ENCODE measurements around the gene OCA2. TPM values are rescaled to one million over a fixed set of nuclear protein-coding genes. Genes with fewer than 3 reads are reported as not detected.

Gene OCA2
- total and polyA plus RNA-seq, 2 experiments from 2014 or later = not detected

DNA sequence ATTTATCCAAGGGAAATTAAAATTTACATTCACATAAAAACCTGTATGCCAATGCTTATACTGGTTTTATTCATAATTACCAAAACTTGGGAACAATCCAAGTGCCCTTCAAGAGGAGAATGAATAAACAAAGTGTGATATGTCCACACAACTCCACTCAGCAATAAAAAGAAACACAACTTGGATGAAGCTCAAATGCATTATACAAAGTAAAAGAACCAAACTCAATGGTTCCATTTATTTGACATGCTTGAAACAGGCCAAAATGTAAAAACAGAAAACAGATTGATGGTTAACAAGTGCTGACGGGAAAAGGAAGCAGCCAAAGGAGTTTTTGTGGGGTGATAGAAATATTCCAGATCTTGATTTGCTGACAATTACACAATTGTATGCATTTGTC lies 23.5 kb downstream of the OCA2 start:
- H3K4me1 ChIP-seq (ENCODE audit: insufficient read depth) = no peaks in the 10 kb centered on the region
- no peak overlapping the region for H3K27ac ChIP-seq
- H2AFZ ChIP-seq = no peak overlapping the region
- H3K27me3 ChIP-seq (replicated peaks; ENCODE audit: insufficient read depth) = 0 out of 2 replicates have a peak, but pooled peaks cover 6% of the 10 kb centered on the region
- DNase-seq = no peak
- no peaks in the 10 kb centered on the region for H3K36me3 ChIP-seq (ENCODE audit: low read depth)
- no peaks in the 10 kb centered on the region for H3K79me2 ChIP-seq (ENCODE audit: insufficient read depth)
- TF ChIP-seq EZH2 (IDR thresholded peaks at IDR 0.05; ENCODE audit: insufficient read depth, poor library complexity, severe bottlenecking) = no peak
- TF ChIP-seq EZH2phosphoT487 (IDR thresholded peaks at IDR 0.05; ENCODE audit: insufficient read depth, low read depth) = no peak
- no peaks in the 10 kb centered on the region for H3K9me2 ChIP-seq (ENCODE audit: insufficient read depth)
- H4K20me1 ChIP-seq (ENCODE audit: insufficient read depth) = no peaks in the 10 kb centered on the region
- H3K4me3 ChIP-seq = no peak overlapping the region
- no peak overlapping the region for H3K4me2 ChIP-seq (ENCODE audit: unreplicated experiment)
- in situ Hi-C loops (cut with MboI) = no loop called here
- H3K9ac ChIP-seq = no peak overlapping the region
- no peaks in the 10 kb centered on the region for H3F3A ChIP-seq (ENCODE audit: insufficient read depth)
- no peaks in the 10 kb centered on the region for H3K9me3 ChIP-seq (ENCODE audit: low read depth)
- WGBS, 2 experiments (ENCODE audit: low coverage in 1 of 2, low lambda C conversion rate in 2 of 2, missing lambda C conversion rate in 2 of 2) = 39 to 62% methylated on average over 1 of the region's 1 CpG

DNA sequence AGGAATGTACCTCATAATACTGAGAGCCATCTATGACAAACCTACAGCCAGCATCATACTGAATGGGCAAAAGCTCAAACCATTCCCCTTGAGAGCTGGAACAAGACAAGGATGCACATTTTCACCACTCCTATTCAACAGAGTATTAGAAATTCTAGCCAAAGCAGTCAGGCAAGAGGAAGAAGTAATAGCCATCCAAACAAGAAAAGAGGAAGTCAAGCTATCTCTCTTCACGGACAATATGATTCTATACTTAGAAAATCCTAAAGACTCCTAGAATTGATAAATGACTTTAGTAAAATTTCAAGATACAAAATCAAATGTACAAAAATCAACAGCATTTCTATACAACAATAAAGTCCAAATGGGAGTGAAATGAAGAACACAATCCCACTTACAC lies 30.2 kb downstream of the OCA2 start:
- Histone ChIP-seq H3K4me1 (ENCODE audit: insufficient read depth) (no peaks in the 10 kb centered on the region), H3K9me3 (ENCODE audit: low read depth) (no peaks in the 10 kb centered on the region), H3K9me2 (ENCODE audit: insufficient read depth) (no peaks in the 10 kb centered on the region)

GRCh38 chr15:28066231-28066630 lies 32.9 kb downstream of the OCA2 start:
- Histone ChIP-seq H3K36me3 (ENCODE audit: low read depth) (no peaks in the 10 kb centered on the region), H4K20me1 (ENCODE audit: insufficient read depth) (no peaks in the 10 kb centered on the region), H3K27ac (no peak overlapping the region), H3K4me1 (ENCODE audit: insufficient read depth) (no peaks in the 10 kb centered on the region), H3K9me2 (ENCODE audit: insufficient read depth) (no peaks in the 10 kb centered on the region), H2AFZ (no peak overlapping the region), H3K4me2 (ENCODE audit: unreplicated experiment) (no peak overlapping the region), H3F3A (ENCODE audit: insufficient read depth) (no peaks in the 10 kb centered on the region), H3K4me3 (no peak overlapping the region), H3K27me3 (replicated peaks; ENCODE audit: insufficient read depth) (no peaks in the 10 kb centered on the region), H3K9ac (no peak overlapping the region), H3K79me2 (ENCODE audit: insufficient read depth) (no peaks in the 10 kb centered on the region), H3K9me3 (ENCODE audit: low read depth) (no peaks in the 10 kb centered on the region)
- 2 to 8% methylated on average over 3 of the region's 3 CpGs for WGBS, 2 experiments (ENCODE audit: low coverage in 1 of 2, low lambda C conversion rate in 2 of 2, missing lambda C conversion rate in 2 of 2)
- in situ Hi-C loops (cut with MboI) = no loop called here
- no peak for TF ChIP-seq EZH2phosphoT487 (IDR thresholded peaks at IDR 0.05; ENCODE audit: insufficient read depth, low read depth)
- TF ChIP-seq EZH2 (IDR thresholded peaks at IDR 0.05; ENCODE audit: insufficient read depth, poor library complexity, severe bottlenecking) = no peak
- no peak for DNase-seq

More for the DNA sequence above, 30.2 kb downstream of the OCA2 start:
- no peak for DNase-seq
- no peaks in the 10 kb centered on the region for H4K20me1 ChIP-seq (ENCODE audit: insufficient read depth)
- H3K4me2 ChIP-seq (ENCODE audit: unreplicated experiment) = no peak overlapping the region
- no peak overlapping the region for H3K27ac ChIP-seq
- H3K9ac ChIP-seq = no peak overlapping the region
- 26 to 36% methylated on average over 1 of the region's 1 CpG for WGBS, 2 experiments (ENCODE audit: low coverage in 1 of 2, low lambda C conversion rate in 2 of 2, missing lambda C conversion rate in 2 of 2)
- in situ Hi-C loops (cut with MboI) = no loop called here
- H3F3A ChIP-seq (ENCODE audit: insufficient read depth) = no peaks in the 10 kb centered on the region
- H3K36me3 ChIP-seq (ENCODE audit: low read depth) = no peaks in the 10 kb centered on the region
- H3K4me3 ChIP-seq = no peak overlapping the region
- no peaks in the 10 kb centered on the region for H3K27me3 ChIP-seq (replicated peaks; ENCODE audit: insufficient read depth)
- H3K79me2 ChIP-seq (ENCODE audit: insufficient read depth) = no peaks in the 10 kb centered on the region
- no peak overlapping the region for H2AFZ ChIP-seq
- TF ChIP-seq EZH2 (IDR thresholded peaks at IDR 0.05; ENCODE audit: insufficient read depth, poor library complexity, severe bottlenecking) (no peak), EZH2phosphoT487 (IDR thresholded peaks at IDR 0.05; ENCODE audit: insufficient read depth, low read depth) (no peak)

GRCh38 chr15:28060005-28060404 lies 39.1 kb downstream of the OCA2 start:
- Histone ChIP-seq H3K9me3 (ENCODE audit: low read depth) (no peaks in the 10 kb centered on the region), H3K79me2 (ENCODE audit: insufficient read depth) (no peaks in the 10 kb centered on the region), H3K9ac (no peak overlapping the region), H3K36me3 (ENCODE audit: low read depth) (no peaks in the 10 kb centered on the region), H3K27me3 (replicated peaks; ENCODE audit: insufficient read depth) (no peaks in the 10 kb centered on the region), H3K4me2 (ENCODE audit: unreplicated experiment) (no peak overlapping the region), H4K20me1 (ENCODE audit: insufficient read depth) (no peaks in the 10 kb centered on the region), H2AFZ (no peak overlapping the region), H3K27ac (no peak overlapping the region), H3K4me1 (ENCODE audit: insufficient read depth) (no peaks in the 10 kb centered on the region), H3K4me3 (no peak overlapping the region), H3K9me2 (ENCODE audit: insufficient read depth) (no peaks in the 10 kb centered on the region), H3F3A (ENCODE audit: insufficient read depth) (no peaks in the 10 kb centered on the region)
- WGBS, 2 experiments (ENCODE audit: low coverage in 1 of 2, low lambda C conversion rate in 2 of 2, missing lambda C conversion rate in 2 of 2) = 62 to 73% methylated on average over 7 to 8 of the region's 8 CpGs
- in situ Hi-C loops (cut with MboI) = no loop called here
- DNase-seq = no peak
- TF ChIP-seq EZH2 (IDR thresholded peaks at IDR 0.05; ENCODE audit: insufficient read depth, poor library complexity, severe bottlenecking) = no peak
- TF ChIP-seq EZH2phosphoT487 (IDR thresholded peaks at IDR 0.05; ENCODE audit: insufficient read depth, low read depth) = no peak

DNA sequence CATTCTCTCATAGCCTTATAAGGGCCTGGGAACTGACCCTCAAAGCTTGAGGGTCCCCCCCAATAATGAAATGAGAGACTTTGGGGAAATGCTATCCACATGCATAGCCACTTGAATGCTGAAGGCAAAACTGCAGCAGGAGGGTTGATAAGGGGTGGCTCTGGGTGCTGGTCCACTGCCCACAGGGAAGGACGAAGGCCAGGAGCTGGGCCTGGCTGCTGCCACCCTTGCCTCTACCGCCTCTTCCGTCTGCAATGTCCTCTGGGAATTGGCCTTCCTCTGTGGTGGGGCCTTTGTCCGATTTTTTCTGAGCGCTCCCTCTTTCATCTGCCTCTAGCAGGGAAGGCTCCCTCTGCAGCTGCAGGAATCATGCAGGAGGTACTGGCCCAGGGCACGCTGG lies 41.0 kb downstream of the OCA2 start:
- TF ChIP-seq EZH2phosphoT487 (IDR thresholded peaks at IDR 0.05; ENCODE audit: insufficient read depth, low read depth) (no peak), EZH2 (IDR thresholded peaks at IDR 0.05; ENCODE audit: insufficient read depth, poor library complexity, severe bottlenecking) (no peak)
- in situ Hi-C loops (cut with MboI) = no loop called here
- WGBS, 2 experiments (ENCODE audit: low coverage in 1 of 2, low lambda C conversion rate in 2 of 2, missing lambda C conversion rate in 2 of 2) = 38 to 63% methylated on average over 6 of the region's 6 CpGs
- Histone ChIP-seq H3K27me3 (replicated peaks; ENCODE audit: insufficient read depth) (no peaks in the 10 kb centered on the region), H3K79me2 (ENCODE audit: insufficient read depth) (no peaks in the 10 kb centered on the region), H2AFZ (no peak overlapping the region), H3K4me3 (no peak overlapping the region), H3K4me2 (ENCODE audit: unreplicated experiment) (no peak overlapping the region), H3K36me3 (ENCODE audit: low read depth) (no peaks in the 10 kb centered on the region), H3K9me3 (ENCODE audit: low read depth) (no peaks in the 10 kb centered on the region), H3K9me2 (ENCODE audit: insufficient read depth) (no peaks in the 10 kb centered on the region), H3K27ac (no peak overlapping the region), H3F3A (ENCODE audit: insufficient read depth) (no peaks in the 10 kb centered on the region), H4K20me1 (ENCODE audit: insufficient read depth) (no peaks in the 10 kb centered on the region), H3K4me1 (ENCODE audit: insufficient read depth) (no peaks in the 10 kb centered on the region), H3K9ac (no peak overlapping the region)
- no peak for DNase-seq

All from GM23248 (cell line).